PFSK-1 (cell line): ENCODE data around the gene XDH.

Source experiments
- FOXP2 ChIP-seq: optimal IDR thresholded peaks from 2 replicates; pipeline ENCODE3; 2011; ENCODE audit warnings: borderline replicate concordance, control low read depth, inconsistent platforms; ENCODE audit not compliant: insufficient read depth; ENCODE audit errors: extremely low read length, extremely low read depth
- POLR2AphosphoS5 ChIP-seq: IDR thresholded peaks from 2 replicates; pipeline ENCODE4 v1.6.1; 2012; ENCODE audit warnings: low read depth, mild to moderate bottlenecking, control low read depth, low read length, moderate library complexity
- SIN3A ChIP-seq: IDR thresholded peaks from 2 replicates; pipeline ENCODE4 v1.6.1; 2012; ENCODE audit warnings: mild to moderate bottlenecking, low read length, moderate library complexity, borderline replicate concordance; ENCODE audit not compliant: insufficient read depth
- TAF1 ChIP-seq: IDR thresholded peaks from 2 replicates; pipeline ENCODE4 v1.6.1; 2012; ENCODE audit warnings: low read length, control low read depth, borderline replicate concordance; ENCODE audit not compliant: insufficient read depth
- TF ChIP-seq, protein P1 (sequence below), 2 experiments: IDR thresholded peaks; 2 replicates each; pipeline versions ENCODE4 v1.6.1 to v1.8.0; 2011 to 2012; ENCODE audit warnings: low read depth in 2 of 2, low read length in 2 of 2, control low read depth in 1 of 2, inconsistent platforms in 1 of 2, mild to moderate bottlenecking in 1 of 2, moderate library complexity in 1 of 2; ENCODE audit not compliant: insufficient read depth in 1 of 2

Gene XDH

DNA sequence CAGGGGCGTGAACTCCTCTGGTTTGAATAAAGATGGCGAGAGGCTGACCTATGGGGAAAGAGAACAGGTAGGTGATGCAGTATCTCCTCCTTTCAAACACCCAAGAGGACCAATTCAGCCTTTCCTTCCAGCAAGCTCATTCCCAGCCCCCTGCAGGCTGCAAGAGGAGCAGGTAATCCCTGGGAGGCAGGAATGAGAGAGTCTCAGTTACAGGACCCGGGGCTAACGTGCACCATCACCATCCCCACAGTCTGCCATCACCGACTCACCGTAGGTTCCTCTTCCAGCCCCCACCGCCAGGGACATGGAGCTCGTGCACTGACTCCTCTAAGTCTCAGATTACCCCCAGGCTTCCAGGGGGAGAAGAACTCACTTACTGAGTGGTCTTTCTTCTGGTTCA, 26.7 kb downstream of the XDH start:
- no peak for TF ChIP-seq SIN3A
- TF ChIP-seq FOXP2, result no peak
- TF ChIP-seq POLR2AphosphoS5, result no peak
- TF ChIP-seq, protein P1, sequence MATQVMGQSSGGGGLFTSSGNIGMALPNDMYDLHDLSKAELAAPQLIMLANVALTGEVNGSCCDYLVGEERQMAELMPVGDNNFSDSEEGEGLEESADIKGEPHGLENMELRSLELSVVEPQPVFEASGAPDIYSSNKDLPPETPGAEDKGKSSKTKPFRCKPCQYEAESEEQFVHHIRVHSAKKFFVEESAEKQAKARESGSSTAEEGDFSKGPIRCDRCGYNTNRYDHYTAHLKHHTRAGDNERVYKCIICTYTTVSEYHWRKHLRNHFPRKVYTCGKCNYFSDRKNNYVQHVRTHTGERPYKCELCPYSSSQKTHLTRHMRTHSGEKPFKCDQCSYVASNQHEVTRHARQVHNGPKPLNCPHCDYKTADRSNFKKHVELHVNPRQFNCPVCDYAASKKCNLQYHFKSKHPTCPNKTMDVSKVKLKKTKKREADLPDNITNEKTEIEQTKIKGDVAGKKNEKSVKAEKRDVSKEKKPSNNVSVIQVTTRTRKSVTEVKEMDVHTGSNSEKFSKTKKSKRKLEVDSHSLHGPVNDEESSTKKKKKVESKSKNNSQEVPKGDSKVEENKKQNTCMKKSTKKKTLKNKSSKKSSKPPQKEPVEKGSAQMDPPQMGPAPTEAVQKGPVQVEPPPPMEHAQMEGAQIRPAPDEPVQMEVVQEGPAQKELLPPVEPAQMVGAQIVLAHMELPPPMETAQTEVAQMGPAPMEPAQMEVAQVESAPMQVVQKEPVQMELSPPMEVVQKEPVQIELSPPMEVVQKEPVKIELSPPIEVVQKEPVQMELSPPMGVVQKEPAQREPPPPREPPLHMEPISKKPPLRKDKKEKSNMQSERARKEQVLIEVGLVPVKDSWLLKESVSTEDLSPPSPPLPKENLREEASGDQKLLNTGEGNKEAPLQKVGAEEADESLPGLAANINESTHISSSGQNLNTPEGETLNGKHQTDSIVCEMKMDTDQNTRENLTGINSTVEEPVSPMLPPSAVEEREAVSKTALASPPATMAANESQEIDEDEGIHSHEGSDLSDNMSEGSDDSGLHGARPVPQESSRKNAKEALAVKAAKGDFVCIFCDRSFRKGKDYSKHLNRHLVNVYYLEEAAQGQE (IDR thresholded peaks at IDR 0.05; ENCODE audit: insufficient read depth in 1 of 2, low read depth in 2 of 2, low read length in 2 of 2), result no peak
- no peak for TF ChIP-seq TAF1

DNA sequence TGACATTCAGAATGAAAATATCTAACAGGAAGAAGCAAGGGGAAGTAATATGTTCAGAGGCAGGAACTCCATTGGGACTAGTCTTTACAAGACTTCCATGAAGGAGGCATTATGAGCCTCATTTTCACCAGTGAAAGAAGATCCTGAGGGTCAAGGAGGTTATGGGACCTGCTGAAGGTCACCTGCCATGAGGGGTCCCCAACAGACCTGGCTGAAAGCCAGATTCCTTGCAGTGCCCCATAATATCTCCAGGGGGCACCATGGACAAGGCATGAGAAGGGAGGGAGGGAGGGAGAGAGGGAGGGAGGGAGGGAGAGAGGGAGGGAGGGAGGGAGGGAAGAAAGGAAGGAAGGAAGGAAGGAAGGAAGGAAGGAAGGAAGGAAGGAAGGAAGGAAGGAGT, 27.9 kb downstream of the XDH start:
- TF ChIP-seq POLR2AphosphoS5 (no peak), SIN3A (no peak), FOXP2 (no peak)
- TF ChIP-seq, protein P1 (IDR thresholded peaks at IDR 0.05; ENCODE audit: insufficient read depth in 1 of 2, low read depth in 2 of 2, low read length in 2 of 2), result no peak

DNA sequence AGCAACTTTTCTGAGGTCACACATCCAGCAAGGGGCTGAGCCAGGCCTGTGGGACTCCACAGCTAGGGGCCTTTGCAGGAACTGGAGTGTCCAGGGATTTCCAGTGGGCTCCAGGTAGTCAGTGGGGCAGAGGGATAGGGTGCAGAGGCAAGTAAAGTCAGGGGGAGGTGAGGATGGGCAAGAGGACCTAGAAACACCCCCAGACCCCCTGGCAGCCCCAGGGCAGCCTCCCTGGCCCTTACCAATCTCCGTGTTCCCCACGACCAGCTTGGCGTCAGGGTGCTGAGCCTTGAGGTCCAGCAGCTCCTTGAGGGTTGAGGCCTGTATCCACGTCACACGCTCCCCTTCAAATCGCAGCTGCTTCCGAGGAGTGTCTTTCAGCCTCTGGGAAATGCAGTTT, 28.4 kb downstream of the XDH start:
- TF ChIP-seq SIN3A (no peak), FOXP2 (no peak), POLR2AphosphoS5 (no peak), TAF1 (no peak)
- TF ChIP-seq, protein P1 (IDR thresholded peaks at IDR 0.05; ENCODE audit: insufficient read depth in 1 of 2, low read depth in 2 of 2, low read length in 2 of 2), result no peak

DNA sequence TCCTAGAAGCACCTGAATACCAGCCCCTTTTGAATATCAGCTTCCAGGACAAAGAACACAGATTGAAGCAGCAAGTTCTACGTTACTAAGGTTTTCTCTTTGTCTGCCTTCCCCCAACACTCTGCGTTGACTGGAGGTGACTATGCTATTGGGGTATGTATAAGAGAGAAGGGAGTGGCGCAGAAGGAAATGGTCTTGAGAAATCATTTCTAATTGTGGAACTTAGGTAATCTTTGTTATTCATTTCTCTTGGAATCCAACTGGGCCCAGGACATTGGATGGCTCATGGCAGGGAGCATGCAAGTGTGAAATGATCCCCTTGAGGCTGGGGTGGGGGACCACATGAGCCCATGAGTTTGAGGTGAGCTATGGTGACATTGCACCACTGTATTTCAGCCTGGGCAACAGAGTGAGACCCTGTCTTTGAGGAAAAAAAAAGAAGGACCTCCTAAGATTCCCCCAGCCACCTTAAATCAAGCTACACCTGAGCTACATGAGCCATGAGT, 29.7 kb downstream of the XDH start:
- TF ChIP-seq, protein P1 (IDR thresholded peaks at IDR 0.05; ENCODE audit: insufficient read depth in 1 of 2, low read depth in 2 of 2, low read length in 2 of 2), result no peak
- TF ChIP-seq FOXP2, result no peak
- TF ChIP-seq TAF1, result no peak
- no peak for TF ChIP-seq POLR2AphosphoS5
- TF ChIP-seq SIN3A, result no peak

DNA sequence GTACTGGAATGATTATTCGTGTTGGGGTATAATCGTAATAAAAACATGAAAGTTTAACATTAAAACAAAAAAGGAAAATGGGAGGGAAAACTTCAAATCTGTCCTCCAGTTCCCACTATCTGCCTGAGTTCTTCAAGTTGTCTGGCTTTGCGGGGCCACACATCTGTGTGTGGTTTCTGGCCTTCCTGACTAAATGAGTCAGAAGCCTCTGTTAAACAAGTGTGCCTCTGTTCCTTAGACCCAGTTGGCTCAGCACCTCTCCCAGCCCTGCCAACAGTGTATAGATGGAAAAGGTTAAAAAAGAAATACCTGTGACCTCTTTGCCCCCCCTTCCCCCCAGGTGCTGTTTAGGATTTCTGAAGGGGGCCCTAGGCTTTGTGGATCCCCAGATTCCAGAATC, 30.2 kb downstream of the XDH start:
- TF ChIP-seq SIN3A (no peak), POLR2AphosphoS5 (no peak), FOXP2 (no peak), TAF1 (no peak)
- TF ChIP-seq, protein P1 (IDR thresholded peaks at IDR 0.05; ENCODE audit: insufficient read depth in 1 of 2, low read depth in 2 of 2, low read length in 2 of 2), result no peak
